GM20000 (cell line): ENCODE results near the gene LTBP2.
"Not testable (repeated sequence)": the region's sequence is repeated elsewhere in the genome, so short reads cannot be mapped to it uniquely, and the experiment has no call there.

Experiments
- DNase-seq: peaks from one replicate; pipeline ENCODE4 v3.0.0; 2012; ENCODE audit warnings: low spot score
- CTCF ChIP-seq: IDR thresholded peaks from 2 replicates; pipeline ENCODE4 v1.5.1; 2012; ENCODE audit warnings: mild to moderate bottlenecking, control low read depth; ENCODE audit errors: extremely low read depth, missing control alignments

The LTBP2 gene

GRCh38 chr14:74463697-74464096 lies 148.3 kb downstream of the LTBP2 start:
- DNase-seq = no peak
- TF ChIP-seq CTCF = no peak

DNA sequence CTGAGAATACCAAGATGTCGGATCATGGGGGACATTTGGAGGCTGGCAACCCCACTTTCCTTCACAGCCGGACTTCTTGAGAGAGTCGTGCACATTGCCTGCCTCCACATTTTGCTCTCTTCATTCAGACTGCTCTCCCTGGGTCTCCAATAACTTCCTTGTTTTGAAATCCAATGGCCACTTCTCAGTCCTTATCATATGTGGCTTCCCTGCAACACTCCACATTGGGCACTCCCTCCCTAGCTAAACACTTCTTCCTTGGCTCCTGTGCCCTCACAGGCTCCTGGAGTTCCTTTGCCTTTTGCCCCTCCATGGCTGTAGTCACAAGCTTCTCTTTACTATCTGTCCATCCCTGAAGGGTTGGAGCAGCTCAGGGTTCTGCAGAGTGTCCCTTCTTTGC lies 149.0 kb downstream of the LTBP2 start:
- no peak for DNase-seq
- TF ChIP-seq CTCF = no peak

DNA sequence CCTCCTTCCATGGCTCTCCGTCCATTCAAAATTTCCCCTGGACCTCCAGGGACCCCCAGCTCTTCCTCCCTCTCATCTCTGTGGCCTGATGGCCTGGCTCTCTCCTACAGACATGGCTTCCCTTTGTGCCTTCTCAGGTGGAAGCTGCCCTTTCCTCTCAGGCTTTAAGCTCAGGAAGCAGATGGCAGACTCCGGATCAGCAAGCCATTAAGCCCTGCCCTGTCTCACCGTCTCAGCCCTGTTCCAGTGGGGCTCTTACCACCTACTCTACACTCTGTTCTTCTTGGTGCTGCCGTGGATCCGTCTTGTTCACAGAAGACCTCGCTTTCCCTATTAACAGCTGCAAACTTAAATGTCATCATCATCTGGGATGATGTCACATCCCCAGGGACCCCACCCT lies 152.1 kb downstream of the LTBP2 start:
- no peak for TF ChIP-seq CTCF

DNA sequence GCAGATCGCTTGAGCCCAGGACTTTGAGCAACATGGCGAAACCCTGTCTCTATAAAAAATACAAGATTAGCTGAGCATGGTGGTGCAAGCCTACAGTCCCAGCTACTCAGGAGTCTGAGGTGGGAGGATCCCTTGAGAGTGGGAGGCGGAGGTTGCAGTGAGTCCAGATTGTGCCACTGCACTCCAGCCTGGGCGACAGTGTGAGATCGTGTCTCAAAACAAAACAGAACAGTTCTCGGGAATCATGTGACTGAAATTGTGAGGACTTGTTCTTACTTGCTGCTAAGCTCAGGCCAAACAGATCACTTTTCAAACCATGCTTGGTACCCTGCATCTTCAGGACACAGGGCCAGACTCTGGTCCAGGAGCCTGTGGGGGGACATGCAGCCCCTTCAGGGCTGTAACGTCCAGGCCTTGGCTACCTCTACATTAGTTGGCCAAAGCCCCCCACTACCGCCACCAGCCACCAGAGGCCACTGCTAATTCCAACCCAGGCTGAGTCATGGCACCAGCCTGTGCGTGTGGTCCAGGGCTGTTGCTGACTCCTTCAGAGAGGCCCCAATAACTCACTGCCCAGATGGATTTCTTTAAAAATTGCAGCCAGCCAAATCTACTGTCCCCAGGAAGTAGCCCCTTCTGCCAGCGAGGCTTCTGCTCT lies 152.6 kb downstream of the LTBP2 start:
- DNase-seq = peak; percentile 50
- TF ChIP-seq CTCF = peak; percentile 37

More for the DNA sequence above, 152.1 kb downstream of the LTBP2 start:
- DNase-seq = no peak

- no peak for DNase-seq
Measured at GRCh38 chr14:74457565-74457895, 154.5 kb downstream of the LTBP2 start.

GRCh38 chr14:74456684-74457564 lies 155.1 kb downstream of the LTBP2 start:
- DNase-seq = no peak
- TF ChIP-seq CTCF = no peak

More at GRCh38 chr14:74457565-74457895, 154.5 kb downstream of the LTBP2 start:
- no peak for TF ChIP-seq CTCF

GRCh38 chr14:74454397-74454796 lies 157.6 kb downstream of the LTBP2 start:
- not testable (repeated sequence) for DNase-seq
